ENCODE measurements around the gene TCEAL5. TPM values are rescaled to one million over a fixed set of nuclear protein-coding genes. Genes with fewer than 3 reads are reported as not detected.
"Not testable (repeated sequence)": the region's sequence is repeated elsewhere in the genome, so short reads cannot be mapped to it uniquely, and the experiment has no call there.

TCEAL5 gene, protein sequence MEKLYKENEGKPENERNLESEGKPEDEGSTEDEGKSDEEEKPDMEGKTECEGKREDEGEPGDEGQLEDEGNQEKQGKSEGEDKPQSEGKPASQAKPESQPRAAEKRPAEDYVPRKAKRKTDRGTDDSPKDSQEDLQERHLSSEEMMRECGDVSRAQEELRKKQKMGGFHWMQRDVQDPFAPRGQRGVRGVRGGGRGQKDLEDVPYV
- not detected for polyA plus RNA-seq

DNA sequence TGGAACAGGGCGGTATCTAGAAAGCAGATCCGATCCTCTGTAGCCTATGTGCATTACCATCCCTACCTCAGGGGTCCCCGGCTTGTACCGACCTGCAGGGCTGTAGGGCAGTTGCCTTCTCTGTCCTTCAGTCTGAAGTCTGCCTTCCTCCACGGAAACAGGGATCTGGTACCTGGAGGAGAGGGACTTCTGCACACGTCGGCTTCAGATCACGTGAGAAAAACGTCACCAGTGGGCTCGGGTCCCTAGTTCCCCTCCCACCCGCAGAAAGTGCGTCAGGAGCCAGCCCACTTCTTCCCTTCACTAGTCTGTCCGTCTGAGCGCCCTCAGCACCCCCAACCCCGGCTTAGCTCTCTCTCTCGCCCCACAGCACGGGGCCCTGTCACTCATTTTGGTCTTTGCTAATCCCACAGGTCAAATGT is at the start of gene TCEAL5:
Gene TCEAL5, minus strand, starts transcription at position 170 of the 422 bp plus-strand sequence. CDS start 2,187 bp downstream, outside the sequence.
- no peak within 1 kb of the TSS for H3K27ac Mint-ChIP-seq
- peaks cover 0 to 8% (median 0%) of the 10 kb centered on the region in 3 donors for H3K4me1 Mint-ChIP-seq
- H3K27me3 Mint-ChIP-seq = peaks cover 27% of the 10 kb centered on the region
- H3K9me3 Mint-ChIP-seq = peaks cover 0 to 1% (median 0%) of the 10 kb centered on the region in 3 donors
- H3K36me3 Mint-ChIP-seq = peaks cover 2% of the 10 kb centered on the region
- peak within 1 kb of the TSS in 3 of 4 donors; percentile 10 to 75 (median 49) for H3K4me3 Mint-ChIP-seq

DNA sequence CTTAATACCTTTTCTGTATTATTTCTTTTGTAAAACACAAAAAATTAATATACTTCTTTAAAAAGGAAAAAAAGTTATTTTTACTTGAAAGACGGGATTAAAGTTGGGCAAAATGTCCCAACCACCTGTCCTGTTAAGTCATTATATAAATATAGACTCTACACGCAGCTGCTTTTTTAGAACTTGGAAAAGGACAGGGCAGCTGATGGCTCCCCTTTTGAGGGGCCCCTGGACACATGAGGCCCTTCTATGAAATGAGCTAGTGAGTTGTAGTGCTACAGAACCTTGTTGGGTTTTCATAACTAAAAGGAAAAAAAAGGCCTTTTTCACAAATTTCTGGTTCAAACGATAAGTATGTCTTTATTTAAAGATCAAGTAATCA is 34.8 kb upstream of the TCEAL5 start:
- no peak overlapping the region for H3K27ac Mint-ChIP-seq
- no peaks in the 10 kb centered on the region for H3K36me3 Mint-ChIP-seq
- no peaks in the 10 kb centered on the region for H3K9me3 Mint-ChIP-seq
- peaks cover 1% of the 10 kb centered on the region for H3K27me3 Mint-ChIP-seq
- H3K4me3 Mint-ChIP-seq = peak overlapping the region in 3 of 4 donors; percentile 60 to 91 (median 81)
- no peaks in the 10 kb centered on the region for H3K4me1 Mint-ChIP-seq

DNA sequence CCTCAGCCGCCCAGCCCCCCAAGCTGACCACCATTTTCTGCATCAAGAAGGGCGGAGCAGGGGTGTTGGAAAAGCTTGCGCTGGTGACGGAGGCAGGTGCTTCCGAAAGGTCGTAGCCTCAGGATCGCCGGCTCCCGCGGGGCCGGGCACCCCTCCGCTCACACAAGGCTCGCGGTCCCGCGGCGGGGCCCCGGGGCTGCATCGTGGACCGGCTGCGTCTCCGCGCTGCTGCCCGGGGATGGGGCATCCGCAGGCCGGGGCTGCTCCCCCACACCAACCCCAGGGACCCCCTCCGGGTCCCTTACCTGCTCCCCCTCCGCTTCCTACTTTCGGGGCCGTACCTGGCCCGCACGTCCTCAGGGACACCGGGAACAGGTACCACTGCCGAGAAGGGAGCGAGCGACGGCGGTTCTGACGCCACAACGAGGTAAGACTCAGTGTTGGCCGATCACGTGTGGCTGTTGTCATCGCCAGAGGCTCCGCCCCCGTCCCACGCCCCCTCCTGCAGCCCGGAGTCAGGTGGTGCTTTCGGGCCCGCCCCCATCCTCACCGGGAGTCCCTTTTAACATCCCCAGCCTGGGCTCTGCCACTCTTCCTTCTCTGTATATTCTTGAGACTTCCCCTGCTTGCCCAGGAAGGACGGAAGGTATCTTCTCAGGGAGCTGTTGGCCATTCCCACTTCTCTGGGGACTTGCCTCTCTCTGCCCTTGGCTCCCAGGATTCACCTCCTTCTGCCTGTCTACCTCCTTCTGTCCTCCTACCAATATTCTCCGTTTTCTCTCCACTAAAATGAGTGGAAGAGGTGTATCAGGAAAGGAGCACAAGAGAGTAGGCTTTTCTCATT is 34.2 kb upstream of the TCEAL5 start, which contains the start of gene BEX2:
Gene BEX2, minus strand, starts transcription at position 436 of the 844 bp plus-strand sequence. CDS start 1,014 bp downstream, outside the sequence.
- Mint-ChIP-seq H3K27me3 (no peaks in the 10 kb centered on the region), H3K36me3 (no peaks in the 10 kb centered on the region), H3K27ac (peak within 1 kb of the TSS in 2 of 3 donors; percentile 53 to 84), H3K9me3 (peaks cover 0 to 1% (median 0%) of the 10 kb centered on the region in 3 donors), H3K4me1 (no peaks in the 10 kb centered on the region), H3K4me3 (peak within 1 kb of the TSS; percentile 81 to 93 (median 91))

DNA sequence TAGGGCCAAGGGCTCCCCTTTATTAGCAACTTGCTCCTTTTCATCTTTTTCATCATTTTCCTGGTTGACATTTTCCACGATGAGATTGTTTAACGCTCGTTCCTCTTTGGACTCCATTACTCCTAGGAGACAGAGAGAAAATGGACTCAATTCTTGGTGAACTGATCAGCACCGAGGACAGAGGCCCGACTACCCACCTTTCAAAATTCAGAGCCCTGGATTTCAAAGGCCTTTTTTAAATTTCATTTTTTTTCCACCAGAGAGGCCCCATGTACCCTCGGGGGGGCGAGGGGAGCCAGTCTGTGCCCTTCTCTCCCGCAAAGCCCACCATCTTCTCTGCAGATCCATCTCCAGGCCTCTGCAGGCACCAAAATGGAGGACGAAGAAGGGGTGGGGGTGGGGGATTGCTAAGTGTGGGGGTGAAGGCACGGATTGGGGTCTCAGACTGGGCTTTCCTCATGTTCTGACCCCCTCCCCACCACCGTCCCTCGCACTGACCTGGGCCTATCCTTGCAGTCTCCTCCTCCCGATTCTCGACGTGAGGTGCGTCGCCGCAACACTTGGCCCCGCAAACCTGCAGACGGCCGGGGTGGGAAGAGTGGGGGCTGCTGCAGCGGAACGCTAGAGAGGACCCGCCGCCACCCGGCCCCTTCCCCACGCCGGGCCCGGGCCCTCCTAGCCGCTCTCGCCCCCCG is 33.5 kb upstream of the TCEAL5 start:
- H3K36me3 Mint-ChIP-seq = no peaks in the 10 kb centered on the region
- no peaks in the 10 kb centered on the region for H3K4me1 Mint-ChIP-seq
- no peaks in the 10 kb centered on the region for H3K27me3 Mint-ChIP-seq
- peak overlapping the region; percentile 30 to 81 (median 60) for H3K4me3 Mint-ChIP-seq
- H3K9me3 Mint-ChIP-seq = peaks cover 0 to 1% (median 0%) of the 10 kb centered on the region in 3 donors
- H3K27ac Mint-ChIP-seq = no peak overlapping the region

DNA sequence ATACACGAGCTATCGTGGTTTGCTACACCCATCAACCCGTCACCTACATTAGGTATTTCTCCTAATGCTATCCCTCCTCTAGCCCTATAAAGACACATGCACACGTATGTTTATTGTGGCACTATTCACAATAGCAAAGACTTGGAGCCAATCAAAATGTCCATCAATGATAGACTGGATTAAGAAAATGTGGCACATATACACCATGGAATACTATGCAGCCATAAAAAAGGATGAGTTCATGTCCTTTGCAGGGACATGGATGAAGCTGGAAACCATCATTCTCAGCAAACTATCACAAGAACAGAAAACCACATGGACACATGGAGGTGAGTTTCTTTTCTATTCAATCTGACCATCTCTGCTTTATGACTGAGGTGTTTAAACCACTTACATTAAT is 29.1 kb upstream of the TCEAL5 start:
- not testable (repeated sequence) for H3K27me3 Mint-ChIP-seq, H3K4me1 Mint-ChIP-seq, H3K27ac Mint-ChIP-seq, H3K9me3 Mint-ChIP-seq, H3K36me3 Mint-ChIP-seq, H3K4me3 Mint-ChIP-seq

DNA sequence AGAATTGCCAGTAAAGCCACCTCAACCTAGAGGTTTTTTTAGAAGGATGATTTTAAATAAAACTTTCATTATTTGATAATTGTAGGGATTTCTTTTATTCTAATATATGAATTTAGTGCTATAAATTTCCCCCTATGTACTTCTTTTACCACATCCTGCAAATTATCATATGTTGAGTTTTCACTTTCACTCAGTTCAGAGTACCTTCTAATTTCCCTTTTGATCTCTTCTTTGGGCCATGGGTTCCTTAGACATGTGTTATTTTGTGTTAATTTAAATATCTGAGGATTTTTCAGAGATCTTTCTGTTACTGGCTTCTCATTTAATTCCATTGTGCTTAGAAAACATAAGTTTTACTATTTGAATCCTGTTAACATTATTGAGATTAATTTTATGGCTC is 28.2 kb upstream of the TCEAL5 start:
- Mint-ChIP-seq H3K9me3 (peaks cover 0 to 1% (median 0%) of the 10 kb centered on the region in 3 donors), H3K4me3 (no peak overlapping the region), H3K4me1 (no peaks in the 10 kb centered on the region), H3K27me3 (no peaks in the 10 kb centered on the region), H3K36me3 (no peaks in the 10 kb centered on the region), H3K27ac (no peak overlapping the region)

DNA sequence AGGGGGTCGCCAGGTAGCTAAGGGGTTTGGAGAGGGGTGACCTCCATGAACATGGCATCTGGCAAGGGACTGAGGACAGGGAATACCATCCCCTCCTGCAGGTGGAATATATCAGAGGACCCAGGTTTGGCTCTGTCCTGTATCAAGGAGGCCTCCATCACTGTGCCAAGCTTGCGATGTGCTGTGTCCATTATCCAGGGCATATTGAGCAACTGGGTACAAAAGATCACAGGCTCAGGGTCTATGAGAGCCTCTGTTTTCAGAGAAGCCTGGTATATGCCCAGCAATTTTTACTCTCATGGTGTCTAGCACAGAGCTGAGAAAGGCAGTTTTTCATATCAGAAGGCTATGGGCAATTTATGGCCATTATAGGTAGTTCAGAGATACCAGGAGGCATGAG is 16.6 kb upstream of the TCEAL5 start:
- Mint-ChIP-seq H3K36me3 (no peaks in the 10 kb centered on the region), H3K27me3 (no peaks in the 10 kb centered on the region), H3K9me3 (peaks cover 0 to 3% (median 2%) of the 10 kb centered on the region in 3 donors), H3K27ac (no peak overlapping the region), H3K4me3 (no peak overlapping the region), H3K4me1 (no peaks in the 10 kb centered on the region)

DNA sequence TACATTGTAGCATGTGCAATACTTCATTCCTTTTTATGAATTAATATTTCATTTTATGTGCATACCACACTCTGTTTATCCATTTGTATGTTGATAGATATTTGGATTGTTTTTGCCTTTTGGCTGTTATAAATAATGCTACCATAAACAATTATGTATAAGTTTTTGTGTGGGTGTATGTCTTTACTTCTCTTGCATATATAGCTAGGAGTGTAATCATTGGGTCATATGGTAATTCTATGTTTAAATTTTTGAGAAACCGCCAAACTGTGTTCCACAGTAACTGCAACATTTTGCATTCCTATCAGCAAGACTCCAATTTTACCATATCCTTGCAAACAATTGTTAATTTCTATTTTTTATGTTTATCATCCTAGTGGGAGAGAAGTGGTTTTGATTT is 3.1 kb upstream of the TCEAL5 start:
- H3K36me3 Mint-ChIP-seq = peaks cover 2% of the 10 kb centered on the region
- H3K4me3 Mint-ChIP-seq = no peak overlapping the region
- H3K9me3 Mint-ChIP-seq = peaks cover 0 to 1% (median 0%) of the 10 kb centered on the region in 3 donors
- peaks cover 0 to 8% (median 0%) of the 10 kb centered on the region in 3 donors for H3K4me1 Mint-ChIP-seq
- no peak overlapping the region for H3K27ac Mint-ChIP-seq
- H3K27me3 Mint-ChIP-seq = peaks cover 25% of the 10 kb centered on the region

DNA sequence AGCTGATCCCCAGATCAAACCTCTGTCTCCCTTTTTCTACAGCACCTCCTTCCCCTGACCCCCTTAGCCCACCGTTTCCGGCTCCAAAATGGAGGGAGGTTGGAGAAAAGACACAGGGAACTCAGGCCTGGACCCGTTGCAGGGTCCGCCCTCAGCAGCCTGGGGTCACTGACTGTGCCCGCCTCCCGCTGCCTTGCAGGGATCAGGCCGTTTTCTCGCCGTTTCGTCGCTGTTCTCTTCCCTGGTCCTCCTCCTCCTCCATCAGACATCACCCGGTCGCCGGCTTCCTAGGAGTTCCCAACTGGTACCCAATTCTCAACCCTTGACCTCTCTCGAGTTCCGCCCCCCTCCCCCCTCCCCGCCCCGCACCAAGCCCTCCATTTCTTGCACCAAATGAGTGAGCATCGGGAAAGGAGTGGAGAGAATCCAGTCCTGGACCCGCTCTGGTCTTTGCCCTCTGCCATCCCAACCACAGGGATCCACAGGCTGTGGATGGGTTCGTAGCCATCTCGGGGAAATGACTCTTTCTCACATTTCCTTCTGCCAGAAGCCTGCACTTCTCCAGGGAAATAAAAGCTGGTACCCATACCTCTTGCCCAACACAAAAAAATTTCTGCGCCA is 493 bp downstream of the TCEAL5 start:
- Mint-ChIP-seq H3K4me1 (peaks cover 0 to 8% (median 0%) of the 10 kb centered on the region in 3 donors), H3K9me3 (peaks cover 0 to 1% (median 0%) of the 10 kb centered on the region in 3 donors), H3K27me3 (peaks cover 27% of the 10 kb centered on the region), H3K4me3 (peak overlapping the region in 3 of 4 donors; percentile 10 to 75 (median 49)), H3K36me3 (peaks cover 2% of the 10 kb centered on the region), H3K27ac (no peak overlapping the region)

DNA sequence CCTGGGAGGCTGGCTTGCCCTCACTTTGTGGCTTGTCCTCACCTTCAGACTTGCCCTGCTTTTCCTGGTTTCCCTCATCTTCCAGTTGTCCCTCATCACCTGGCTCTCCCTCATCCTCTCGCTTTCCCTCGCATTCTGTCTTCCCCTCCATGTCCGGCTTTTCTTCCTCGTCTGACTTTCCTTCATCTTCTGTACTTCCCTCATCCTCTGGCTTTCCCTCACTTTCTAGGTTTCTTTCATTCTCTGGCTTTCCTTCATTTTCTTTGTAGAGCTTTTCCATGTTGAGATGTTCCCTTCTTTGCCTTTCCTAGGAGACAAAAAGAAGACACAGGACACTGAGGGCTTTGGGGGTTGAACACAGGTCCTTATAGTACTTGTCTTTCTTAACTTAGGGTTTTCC is 2.3 kb downstream of the TCEAL5 start:
- H3K4me1 Mint-ChIP-seq = peaks cover 0 to 8% (median 0%) of the 10 kb centered on the region in 3 donors
- no peak overlapping the region for H3K4me3 Mint-ChIP-seq
- H3K36me3 Mint-ChIP-seq = peaks cover 2% of the 10 kb centered on the region
- peaks cover 35% of the 10 kb centered on the region for H3K27me3 Mint-ChIP-seq
- peaks cover 0 to 1% (median 0%) of the 10 kb centered on the region in 3 donors for H3K9me3 Mint-ChIP-seq
- no peak overlapping the region for H3K27ac Mint-ChIP-seq

DNA sequence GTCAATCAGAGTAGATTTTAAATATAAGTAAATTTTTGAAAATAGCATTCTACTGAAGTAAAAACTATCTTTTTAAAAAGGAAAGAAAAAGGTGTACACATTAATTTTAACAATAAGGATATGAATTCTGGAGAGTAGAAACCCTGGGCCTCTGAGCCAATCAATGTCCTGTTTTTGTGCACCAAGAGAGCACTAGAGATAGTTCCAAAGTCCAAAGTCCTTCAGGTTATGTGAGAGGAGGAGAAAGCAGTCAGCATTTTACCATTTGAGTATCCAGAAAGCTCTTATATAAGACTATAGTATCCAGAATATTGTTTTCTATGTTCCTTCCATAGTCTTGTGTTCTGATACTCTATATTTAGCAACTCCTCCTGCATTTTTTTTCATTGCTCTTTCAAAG is 18.3 kb downstream of the TCEAL5 start:
- H3K27ac Mint-ChIP-seq = no peak overlapping the region
- no peaks in the 10 kb centered on the region for H3K36me3 Mint-ChIP-seq
- H3K4me1 Mint-ChIP-seq = peaks cover 0 to 11% (median 8%) of the 10 kb centered on the region in 3 donors
- no peaks in the 10 kb centered on the region for H3K9me3 Mint-ChIP-seq
- peaks cover 1% of the 10 kb centered on the region for H3K27me3 Mint-ChIP-seq
- no peak overlapping the region for H3K4me3 Mint-ChIP-seq

DNA sequence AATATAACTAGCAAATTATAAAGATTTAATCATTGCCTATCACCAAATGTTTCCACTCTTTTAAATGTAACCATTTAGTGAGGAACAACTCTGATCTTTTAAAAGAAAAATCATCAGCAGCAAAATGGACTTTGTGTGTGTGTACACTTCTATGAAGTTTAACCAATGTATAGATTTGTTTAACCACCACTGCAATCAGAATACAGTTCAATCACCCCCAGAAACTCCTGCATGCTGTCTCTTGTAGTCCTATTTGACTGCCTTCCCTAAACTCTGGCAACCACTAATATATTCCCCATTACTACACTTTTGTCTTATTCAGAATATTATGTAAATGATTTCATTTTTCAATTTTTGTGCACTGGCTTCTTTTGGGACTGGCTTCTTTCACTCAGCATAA is 19.9 kb downstream of the TCEAL5 start:
- Mint-ChIP-seq H3K4me1 (peaks cover 0 to 12% (median 11%) of the 10 kb centered on the region in 3 donors), H3K36me3 (no peaks in the 10 kb centered on the region), H3K27ac (no peak overlapping the region), H3K4me3 (peak overlapping the region in 1 of 4 donors; percentile 11), H3K9me3 (no peaks in the 10 kb centered on the region), H3K27me3 (no peaks in the 10 kb centered on the region)

DNA sequence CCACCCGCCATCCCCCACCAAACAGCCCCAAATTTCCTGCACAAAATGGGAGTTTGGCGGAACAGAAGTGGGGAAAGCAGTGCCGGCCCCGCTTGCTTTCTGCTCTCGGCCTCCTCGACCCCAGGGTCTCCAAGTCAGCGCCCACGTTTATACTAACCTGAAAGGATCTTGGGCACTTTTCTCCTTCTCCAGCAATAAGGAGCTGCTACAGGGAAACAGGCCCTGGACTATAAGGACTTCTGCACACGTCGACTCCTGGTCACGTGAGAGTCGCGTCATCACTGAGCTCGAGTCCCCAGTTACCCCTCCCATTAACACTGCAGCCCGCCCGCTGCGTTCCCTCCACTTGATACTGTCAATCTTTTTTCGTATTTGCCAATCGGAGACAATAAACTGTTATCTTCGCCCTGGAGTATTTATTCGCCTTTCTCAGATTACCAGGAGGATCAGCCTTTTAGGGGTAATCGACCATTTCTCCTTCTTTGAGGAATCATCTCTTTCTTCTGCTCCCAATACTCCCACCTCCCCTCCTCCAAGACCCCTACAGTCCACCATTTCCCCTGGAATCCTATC is 21.5 kb downstream of the TCEAL5 start, which contains the start of gene TCEAL8:
Gene TCEAL8, minus strand, starts transcription at position 235 of the 573 bp plus-strand sequence. CDS start 1,176 bp downstream, outside the sequence.
- Mint-ChIP-seq H3K27ac (peak within 1 kb of the TSS; percentile 69 to 96 (median 84)), H3K9me3 (no peaks in the 10 kb centered on the region), H3K36me3 (no peaks in the 10 kb centered on the region), H3K27me3 (no peaks in the 10 kb centered on the region), H3K4me3 (peak within 1 kb of the TSS; percentile 91 to 99 (median 94)), H3K4me1 (peaks cover 0 to 12% (median 11%) of the 10 kb centered on the region in 3 donors)

Measured in IgD-negative memory B cell (primary cell).